Loucy (cell line): Measurements from ENCODE around the gene DKK3.

Experiments used
- H2AFZ ChIP-seq: fragments of 200-600 bp; sonication (generic); 2 replicates; pipeline ENCODE4 v1.6.0; 2016; ENCODE audit warnings: antibody characterized with exemption, mild to moderate bottlenecking, low read length, moderate library complexity
- H3F3A ChIP-seq: fragments of 200-600 bp; 2 replicates; pipeline ENCODE4 v1.6.0; 2016; ENCODE audit warnings: antibody characterized with exemption, low read depth, mild to moderate bottlenecking
- H3K27me3 ChIP-seq: fragments of 200-600 bp; sonication (generic); 2 replicates; pipeline ENCODE4 v1.6.1; 2014; ENCODE audit warnings: low read length, mild to moderate bottlenecking; ENCODE audit not compliant: insufficient read depth, poor library complexity, severe bottlenecking
- H3K36me3 ChIP-seq: fragments of 200-600 bp; sonication (generic); 2 replicates; pipeline ENCODE4 v1.6.1; 2016; ENCODE audit warnings: low read length; ENCODE audit not compliant: insufficient read depth
- H3K4me1 ChIP-seq: fragments of 200-600 bp; sonication (generic); 2 replicates; pipeline ENCODE4 v1.5.1; 2014; ENCODE audit warnings: low read length, mild to moderate bottlenecking; ENCODE audit not compliant: insufficient read depth, poor library complexity, severe bottlenecking
- H3K4me2 ChIP-seq: fragments of 200-600 bp; sonication (generic); 2 replicates; pipeline ENCODE4 v1.6.0; 2014; ENCODE audit warnings: antibody characterized with exemption, low read length, low read depth, mild to moderate bottlenecking; ENCODE audit not compliant: poor library complexity, severe bottlenecking
- H3K4me3 ChIP-seq: fragments of 200-600 bp; sonication (generic); 2 replicates; pipeline ENCODE4 v1.5.1; 2014; ENCODE audit warnings: low read length, mild to moderate bottlenecking, mixed read lengths; ENCODE audit not compliant: poor library complexity, severe bottlenecking
- H3K79me2 ChIP-seq: fragments of 200-600 bp; sonication (generic); 2 replicates; pipeline ENCODE4 v1.6.1; 2014; ENCODE audit warnings: low read length; ENCODE audit not compliant: insufficient read depth
- H3K9ac ChIP-seq: fragments of 200-600 bp; sonication (generic); 2 replicates; pipeline ENCODE4 v1.6.0; 2014; ENCODE audit warnings: mild to moderate bottlenecking, low read depth, low read length, moderate library complexity; ENCODE audit not compliant: poor library complexity, severe bottlenecking
- H3K9me2 ChIP-seq: fragments of 200-600 bp; sonication (generic); replicated peaks from 2 replicates; pipeline ENCODE4 v1.6.1; 2016; ENCODE audit warnings: low read depth, low read length, mixed read lengths
- H3K9me3 ChIP-seq: fragments of 200-600 bp; sonication (generic); 2 replicates; pipeline ENCODE4 v1.6.1; 2014; ENCODE audit warnings: mild to moderate bottlenecking, antibody characterized with exemption, low read length, low read depth; ENCODE audit not compliant: insufficient read depth
- H4K20me1 ChIP-seq: fragments of 200-600 bp; sonication (generic); 2 replicates; pipeline ENCODE4 v1.6.0; 2014; ENCODE audit warnings: antibody characterized with exemption, low read length, mild to moderate bottlenecking; ENCODE audit not compliant: insufficient read depth, poor library complexity, severe bottlenecking
- EZH2phosphoT487 ChIP-seq: fragments of 200-600 bp; IDR thresholded peaks from 2 replicates; pipeline ENCODE4 v1.6.1; 2018; ENCODE audit warnings: antibody characterized with exemption, mild to moderate bottlenecking, moderate library complexity, borderline replicate concordance
- TF ChIP-seq, protein P1 (sequence below): fragments of 200-600 bp; sonication (generic); conservative IDR thresholded peaks from 2 replicates; pipeline ENCODE4 v1.5.1; 2014; ENCODE audit warnings: mild to moderate bottlenecking, antibody characterized with exemption, low read length

The DKK3 gene

DNA sequence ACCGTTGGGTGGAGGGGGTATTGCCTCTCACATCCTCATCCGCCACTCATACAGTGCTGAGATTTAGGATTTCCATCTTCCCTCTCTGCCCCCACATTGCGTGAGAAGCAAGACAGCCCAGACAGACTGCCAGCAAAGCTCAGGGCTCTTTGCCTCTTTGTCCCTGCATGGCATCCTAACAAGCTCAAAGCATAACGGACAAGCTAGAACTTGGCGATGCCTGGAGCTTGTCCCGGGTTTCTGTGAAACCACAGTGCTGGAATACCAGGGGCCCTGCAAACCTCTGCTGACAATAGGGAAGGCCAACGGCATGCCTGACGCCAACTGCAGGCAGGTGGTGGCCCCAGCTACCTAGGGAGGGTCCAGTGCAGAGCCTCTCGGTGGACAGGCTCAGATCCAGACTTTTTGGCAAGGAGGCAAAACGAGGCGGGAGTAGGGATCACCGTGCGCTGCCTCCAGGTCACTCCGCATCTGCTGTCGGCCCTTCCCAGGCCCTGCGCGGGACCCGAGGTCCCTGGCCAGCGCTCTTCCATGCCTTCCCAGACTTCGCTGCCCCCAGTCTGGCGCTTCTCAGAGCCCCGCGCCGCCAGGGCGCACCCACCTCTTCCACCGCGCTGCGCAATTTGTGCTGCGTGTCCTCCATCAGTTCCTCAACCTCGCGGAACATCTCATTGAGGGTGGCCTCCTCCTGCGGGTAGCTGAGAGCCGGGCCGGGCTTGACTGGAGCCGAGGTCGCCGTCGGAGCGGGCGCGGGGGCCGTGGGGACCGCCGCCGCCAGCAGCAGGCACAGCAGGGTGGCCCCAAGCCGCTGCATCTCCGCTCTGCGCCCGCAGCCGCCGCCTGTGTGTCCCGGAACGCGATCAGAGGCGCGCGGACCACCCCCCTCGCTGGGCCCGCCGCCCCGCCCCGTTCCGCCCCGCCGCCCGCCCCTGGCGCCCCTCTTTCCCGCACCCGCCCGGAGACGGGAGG, at the start of gene DKK3:
TSS of gene DKK3 (minus strand) at position 858 of the 969 bp plus-strand sequence. CDS start at position 814, 44 bp downstream.
- H4K20me1 ChIP-seq: no peaks in the 10 kb centered on the region
- H3K4me1 ChIP-seq: no peaks in the 10 kb centered on the region
- H3K4me3 ChIP-seq: no peak within 1 kb of the TSS
- no peaks in the 10 kb centered on the region for H3K36me3 ChIP-seq
- H3K27me3 ChIP-seq: no peaks in the 10 kb centered on the region
- H3K9ac ChIP-seq: no peak within 1 kb of the TSS
- no peak within 1 kb of the TSS for H2AFZ ChIP-seq
- H3K4me2 ChIP-seq: no peak within 1 kb of the TSS
- no peaks in the 10 kb centered on the region for H3K79me2 ChIP-seq
- TF ChIP-seq, protein P1, sequence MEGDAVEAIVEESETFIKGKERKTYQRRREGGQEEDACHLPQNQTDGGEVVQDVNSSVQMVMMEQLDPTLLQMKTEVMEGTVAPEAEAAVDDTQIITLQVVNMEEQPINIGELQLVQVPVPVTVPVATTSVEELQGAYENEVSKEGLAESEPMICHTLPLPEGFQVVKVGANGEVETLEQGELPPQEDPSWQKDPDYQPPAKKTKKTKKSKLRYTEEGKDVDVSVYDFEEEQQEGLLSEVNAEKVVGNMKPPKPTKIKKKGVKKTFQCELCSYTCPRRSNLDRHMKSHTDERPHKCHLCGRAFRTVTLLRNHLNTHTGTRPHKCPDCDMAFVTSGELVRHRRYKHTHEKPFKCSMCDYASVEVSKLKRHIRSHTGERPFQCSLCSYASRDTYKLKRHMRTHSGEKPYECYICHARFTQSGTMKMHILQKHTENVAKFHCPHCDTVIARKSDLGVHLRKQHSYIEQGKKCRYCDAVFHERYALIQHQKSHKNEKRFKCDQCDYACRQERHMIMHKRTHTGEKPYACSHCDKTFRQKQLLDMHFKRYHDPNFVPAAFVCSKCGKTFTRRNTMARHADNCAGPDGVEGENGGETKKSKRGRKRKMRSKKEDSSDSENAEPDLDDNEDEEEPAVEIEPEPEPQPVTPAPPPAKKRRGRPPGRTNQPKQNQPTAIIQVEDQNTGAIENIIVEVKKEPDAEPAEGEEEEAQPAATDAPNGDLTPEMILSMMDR: no peak
- TF ChIP-seq EZH2phosphoT487: no peak
- H3K9me3 ChIP-seq: no peaks in the 10 kb centered on the region
- no peaks in the 10 kb centered on the region for H3K9me2 ChIP-seq
- H3F3A ChIP-seq: no peaks in the 10 kb centered on the region

DNA sequence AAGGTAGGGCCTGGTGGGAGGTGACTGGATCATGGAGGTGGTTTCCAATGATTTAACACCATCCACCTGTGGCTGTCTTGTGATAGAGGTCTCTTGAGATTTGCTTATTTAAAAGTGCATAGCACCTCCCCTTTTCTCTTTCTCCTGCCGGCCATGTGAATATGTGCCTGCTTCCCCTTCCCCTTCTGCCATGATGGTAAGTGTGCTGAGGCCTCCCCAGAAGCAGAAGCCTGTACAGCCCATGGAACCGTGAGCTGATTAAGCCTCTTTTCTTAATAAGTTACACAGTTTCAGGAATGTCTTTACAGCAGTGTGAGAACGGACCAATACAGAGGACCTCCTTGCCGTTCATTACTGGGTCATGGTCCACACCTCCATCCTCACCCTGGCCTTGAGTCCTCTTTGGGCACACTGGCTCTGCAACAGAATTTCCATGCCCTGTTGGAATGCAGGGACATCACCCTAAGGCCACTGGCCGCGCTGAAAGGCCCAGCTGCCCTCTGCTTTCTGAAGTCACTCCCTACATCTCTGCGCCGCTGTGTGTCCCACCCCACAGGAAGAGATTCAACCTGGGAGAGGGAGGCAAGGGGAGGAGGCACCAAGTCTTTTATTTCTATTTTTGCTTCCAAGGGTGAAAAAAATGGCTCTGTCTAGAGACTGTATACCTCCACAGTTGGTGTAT, 49.0 kb upstream of the DKK3 start:
- no peaks in the 10 kb centered on the region for H3K9me2 ChIP-seq
- no peaks in the 10 kb centered on the region for H3K79me2 ChIP-seq
- H3K4me3 ChIP-seq: no peak overlapping the region
- TF ChIP-seq, protein P1: no peak
- TF ChIP-seq EZH2phosphoT487: no peak
- H3F3A ChIP-seq: no peaks in the 10 kb centered on the region; the same call in 1 of the 2 replicates
- H3K36me3 ChIP-seq: no peaks in the 10 kb centered on the region
- H4K20me1 ChIP-seq: no peaks in the 10 kb centered on the region
- no peak overlapping the region for H3K4me2 ChIP-seq
- H3K9me3 ChIP-seq: peaks cover 6% of the 10 kb centered on the region; the same call in 1 of the 2 replicates
- peaks cover 12% of the 10 kb centered on the region for H3K4me1 ChIP-seq
- H2AFZ ChIP-seq: no peak overlapping the region
- H3K9ac ChIP-seq: no peak overlapping the region
- H3K27me3 ChIP-seq: no peaks in the 10 kb centered on the region

DNA sequence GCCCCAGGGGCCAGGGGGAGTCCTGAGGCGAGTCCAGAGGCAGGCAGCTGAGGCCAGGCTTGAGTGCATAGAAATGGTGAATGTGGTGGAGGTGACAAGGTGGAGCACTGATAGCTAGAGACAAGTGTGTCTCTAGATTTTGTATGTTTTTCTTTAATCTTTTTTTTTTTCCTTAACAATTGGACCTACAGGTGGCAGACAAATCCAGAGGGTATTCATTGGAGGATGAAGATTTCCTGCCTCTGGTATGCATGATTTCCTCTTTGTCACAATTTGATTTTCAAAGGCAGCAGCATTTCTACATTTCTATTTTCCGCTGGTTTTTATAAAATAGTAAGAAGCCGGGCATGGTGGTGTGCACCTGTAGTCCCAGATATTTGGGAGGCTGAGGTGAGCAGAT, 47.7 kb upstream of the DKK3 start:
- H3K4me2 ChIP-seq: no peak overlapping the region
- H3K27me3 ChIP-seq: no peaks in the 10 kb centered on the region
- peaks cover 6% of the 10 kb centered on the region; the same call in 1 of the 2 replicates for H3K9me3 ChIP-seq
- H2AFZ ChIP-seq: no peak overlapping the region
- no peaks in the 10 kb centered on the region for H4K20me1 ChIP-seq
- H3K9ac ChIP-seq: no peak overlapping the region
- no peaks in the 10 kb centered on the region for H3K79me2 ChIP-seq
- no peaks in the 10 kb centered on the region for H3K9me2 ChIP-seq
- peaks cover 4% of the 10 kb centered on the region for H3K4me1 ChIP-seq
- H3F3A ChIP-seq: no peaks in the 10 kb centered on the region
- no peaks in the 10 kb centered on the region for H3K36me3 ChIP-seq
- TF ChIP-seq, protein P1: peak; percentile 25
- no peak for TF ChIP-seq EZH2phosphoT487
- H3K4me3 ChIP-seq: no peak overlapping the region
